GM21360 (cell line): Measurements from ENCODE around the gene GPC1.
A peak's percentile ranks its signal among the peaks of the same experiment; 100 is the strongest.
"Not testable (repeated sequence)": the region's sequence is repeated elsewhere in the genome, so short reads cannot be mapped to it uniquely, and the experiment has no call there.

Experiments used
- ATAC-seq: cut with Tn5 transposase; IDR thresholded peaks from one replicate; pipeline ENCODE4 v1.9.1; 2021; ENCODE audit warnings: mild to moderate bottlenecking, moderate library complexity; ENCODE audit not compliant: unreplicated experiment

The GPC1 gene

GRCh38 chr2:240435457-240435947, at the start of gene GPC1:
Gene GPC1 (plus strand): TSS chr2:240435663. CDS start chr2:240435919, 256 bp downstream.
- ATAC-seq, result peak; percentile 50

GRCh38 chr2:240386326-240386725, 49.1 kb upstream of the GPC1 start:
- ATAC-seq, result no peak

- ATAC-seq, result not testable (repeated sequence)
Measured at GRCh38 chr2:240386743-240387142, 48.7 kb upstream of the GPC1 start.

- ATAC-seq, result no peak
Measured at GRCh38 chr2:240387325-240387668, 48.2 kb upstream of the GPC1 start.

GRCh38 chr2:240387669-240388358, 47.6 kb upstream of the GPC1 start:
- ATAC-seq, result no peak

- no peak for ATAC-seq
Measured at GRCh38 chr2:240388471-240389301, 46.8 kb upstream of the GPC1 start.

GRCh38 chr2:240389302-240389805, 46.1 kb upstream of the GPC1 start:
- ATAC-seq, result no peak

- no peak for ATAC-seq
Measured at GRCh38 chr2:240390091-240391073, 45.1 kb upstream of the GPC1 start.

GRCh38 chr2:240391111-240392051, 44.1 kb upstream of the GPC1 start:
- no peak for ATAC-seq

GRCh38 chr2:240392084-240392947, 43.1 kb upstream of the GPC1 start:
- no peak for ATAC-seq

GRCh38 chr2:240392948-240393830, 42.3 kb upstream of the GPC1 start:
- no peak for ATAC-seq

GRCh38 chr2:240393831-240394410, 41.5 kb upstream of the GPC1 start:
- no peak for ATAC-seq

GRCh38 chr2:240394549-240394948, 40.9 kb upstream of the GPC1 start:
- no peak for ATAC-seq

- no peak for ATAC-seq
Measured at GRCh38 chr2:240395448-240395847, 40.0 kb upstream of the GPC1 start.

- no peak for ATAC-seq
Measured at GRCh38 chr2:240395896-240396622, 39.4 kb upstream of the GPC1 start.

GRCh38 chr2:240396623-240397541, 38.6 kb upstream of the GPC1 start:
- no peak for ATAC-seq
